Measurements from ENCODE around the gene REEP2.
"Not testable (repeated sequence)": the region's sequence is repeated elsewhere in the genome, so short reads cannot be mapped to it uniquely, and the experiment has no call there.

The REEP2 gene

DNA sequence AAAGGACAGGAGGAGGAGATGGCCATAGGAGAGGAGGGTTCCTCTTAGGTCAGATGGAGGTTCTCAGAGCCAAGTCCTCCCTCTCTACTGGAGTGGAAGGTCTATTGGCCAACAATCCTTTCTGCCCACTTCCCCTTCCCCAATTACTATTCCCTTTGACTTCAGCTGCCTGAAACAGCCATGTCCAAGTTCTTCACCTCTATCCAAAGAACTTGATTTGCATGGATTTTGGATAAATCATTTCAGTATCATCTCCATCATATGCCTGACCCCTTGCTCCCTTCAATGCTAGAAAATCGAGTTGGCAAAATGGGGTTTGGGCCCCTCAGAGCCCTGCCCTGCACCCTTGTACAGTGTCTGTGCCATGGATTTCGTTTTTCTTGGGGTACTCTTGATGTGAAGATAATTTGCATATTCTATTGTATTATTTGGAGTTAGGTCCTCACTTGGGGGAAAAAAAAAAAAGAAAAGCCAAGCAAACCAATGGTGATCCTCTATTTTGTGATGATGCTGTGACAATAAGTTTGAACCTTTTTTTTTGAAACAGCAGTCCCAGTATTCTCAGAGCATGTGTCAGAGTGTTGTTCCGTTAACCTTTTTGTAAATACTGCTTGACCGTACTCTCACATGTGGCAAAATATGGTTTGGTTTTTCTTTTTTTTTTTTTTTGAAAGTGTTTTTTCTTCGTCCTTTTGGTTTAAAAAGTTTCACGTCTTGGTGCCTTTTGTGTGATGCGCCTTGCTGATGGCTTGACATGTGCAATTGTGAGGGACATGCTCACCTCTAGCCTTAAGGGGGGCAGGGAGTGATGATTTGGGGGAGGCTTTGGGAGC, 29.5 kb downstream of the REEP2 start:
- TF ChIP-seq, protein P1, sequence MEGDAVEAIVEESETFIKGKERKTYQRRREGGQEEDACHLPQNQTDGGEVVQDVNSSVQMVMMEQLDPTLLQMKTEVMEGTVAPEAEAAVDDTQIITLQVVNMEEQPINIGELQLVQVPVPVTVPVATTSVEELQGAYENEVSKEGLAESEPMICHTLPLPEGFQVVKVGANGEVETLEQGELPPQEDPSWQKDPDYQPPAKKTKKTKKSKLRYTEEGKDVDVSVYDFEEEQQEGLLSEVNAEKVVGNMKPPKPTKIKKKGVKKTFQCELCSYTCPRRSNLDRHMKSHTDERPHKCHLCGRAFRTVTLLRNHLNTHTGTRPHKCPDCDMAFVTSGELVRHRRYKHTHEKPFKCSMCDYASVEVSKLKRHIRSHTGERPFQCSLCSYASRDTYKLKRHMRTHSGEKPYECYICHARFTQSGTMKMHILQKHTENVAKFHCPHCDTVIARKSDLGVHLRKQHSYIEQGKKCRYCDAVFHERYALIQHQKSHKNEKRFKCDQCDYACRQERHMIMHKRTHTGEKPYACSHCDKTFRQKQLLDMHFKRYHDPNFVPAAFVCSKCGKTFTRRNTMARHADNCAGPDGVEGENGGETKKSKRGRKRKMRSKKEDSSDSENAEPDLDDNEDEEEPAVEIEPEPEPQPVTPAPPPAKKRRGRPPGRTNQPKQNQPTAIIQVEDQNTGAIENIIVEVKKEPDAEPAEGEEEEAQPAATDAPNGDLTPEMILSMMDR (conservative IDR thresholded peaks at IDR 0.05), result no peak
- no peak for TF ChIP-seq ZFX (IDR thresholded peaks at IDR 0.05)
- H3K27ac ChIP-seq, result no peak overlapping the region

- no peak for TF ChIP-seq ZFX (IDR thresholded peaks at IDR 0.05)
- TF ChIP-seq, protein P1 (conservative IDR thresholded peaks at IDR 0.05), result no peak
- H3K27ac ChIP-seq, result no peak overlapping the region
Measured at GRCh38 chr5:138468966-138469539, 30.2 kb downstream of the REEP2 start.

- TF ChIP-seq, protein P1 (conservative IDR thresholded peaks at IDR 0.05), result no peak
- no peak for TF ChIP-seq ZFX (IDR thresholded peaks at IDR 0.05)
- no peak overlapping the region for H3K27ac ChIP-seq
Measured at GRCh38 chr5:138469540-138470321, 30.9 kb downstream of the REEP2 start.

- no peak overlapping the region for H3K27ac ChIP-seq
- TF ChIP-seq, protein P1 (conservative IDR thresholded peaks at IDR 0.05), result no peak
- no peak for TF ChIP-seq ZFX (IDR thresholded peaks at IDR 0.05)
Measured at GRCh38 chr5:138470322-138471051, 31.6 kb downstream of the REEP2 start.

- TF ChIP-seq, protein P1 (conservative IDR thresholded peaks at IDR 0.05), result no peak
- TF ChIP-seq ZFX (IDR thresholded peaks at IDR 0.05), result no peak
- no peak overlapping the region for H3K27ac ChIP-seq
Measured at GRCh38 chr5:138471052-138471361, 32.1 kb downstream of the REEP2 start.

DNA sequence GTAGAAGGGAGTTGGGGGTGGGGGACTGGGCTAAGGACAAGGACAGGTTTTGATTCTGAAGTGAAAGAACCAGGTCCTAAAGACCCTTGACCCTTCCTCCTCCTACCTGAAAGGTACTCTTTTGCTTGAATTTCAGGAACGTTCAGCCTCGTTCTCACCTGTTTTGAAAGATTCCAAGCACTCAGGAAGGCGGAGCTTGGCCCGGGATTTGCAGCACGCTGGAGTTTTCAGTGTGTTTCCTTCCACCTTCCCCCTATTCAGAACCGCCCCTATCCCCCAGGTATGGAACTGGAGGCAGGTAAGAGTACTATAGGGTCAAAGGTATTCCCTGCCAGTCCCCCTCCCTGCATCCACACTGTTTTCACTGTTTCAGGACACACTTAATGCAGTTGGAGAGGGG, 33.5 kb downstream of the REEP2 start:
- no peak overlapping the region for H3K27ac ChIP-seq
- TF ChIP-seq, protein P1 (conservative IDR thresholded peaks at IDR 0.05), result no peak
- no peak for TF ChIP-seq ZFX (IDR thresholded peaks at IDR 0.05)

- not testable (repeated sequence) for H3K27ac ChIP-seq
Measured at GRCh38 chr5:138473151-138473550, 34.3 kb downstream of the REEP2 start.
